Adipose tissue (tissue), 3 donors: ENCODE measurements around the gene SRD5A3. TPM values are rescaled to one million over a fixed set of nuclear protein-coding genes. Genes with fewer than 3 reads are reported as not detected.

ENCODE experiments used
- H3K27ac ChIP-seq: one replicate; pipeline ENCODE4 v1.5.1; 2013; ENCODE audit warnings: low read depth, low read length
- WGBS, 3 donors: extraction: QIAGEN DNeasy Blood & Tissue Kit; methylation state at CpG; one replicate each; pipeline ENCODE4 v1.1.7; 2013; 5-methylcytosine and 5-hydroxymethylcytosine counted together
- polyA plus RNA-seq, 3 donors: library from polyadenylated mRNA; stranded (reverse); fragments of 200-250 nt; gene quantifications; one replicate each; pipeline ENCODE4 v1.2.3, GENCODE V29; 2013
- donor health status: healthy with polysubstance abuse.
- donor health status: Bipolar disorder and iron deficiency.
- donor health status: healthy.

Gene SRD5A3
- polyA plus RNA-seq, result 10 to 100 TPM in 1 of 3 donors, 1 to 10 TPM in 2; 6.9 to 11.2 (median 7.4) TPM

- 0 to 1% (median 0%) methylated on average over 71 to 95 of the region's 95 CpGs for WGBS, 3 donors
- no peak within 1 kb of the TSS for H3K27ac ChIP-seq
Measured at GRCh38 chr4:55345980-55346850, at the start of gene SRD5A3. SRD5A3 (plus strand) TSS chr4:55346242; CDS start chr4:55346337, 95 bp downstream.

- 83 to 95% (median 93%) methylated on average over 9 of the region's 9 CpGs for WGBS, 3 donors
- no peak overlapping the region for H3K27ac ChIP-seq
Measured at GRCh38 chr4:55297346-55297745, 48.7 kb upstream of the SRD5A3 start.

- 30 to 45% (median 36%) methylated on average over 3 of the region's 3 CpGs for WGBS, 3 donors
- H3K27ac ChIP-seq, result no peak overlapping the region
Measured at GRCh38 chr4:55303760-55304165, 42.3 kb upstream of the SRD5A3 start.

GRCh38 chr4:55304303-55304702 is 41.7 kb upstream of the SRD5A3 start:
- WGBS, 3 donors, result 70 to 95% (median 91%) methylated on average over 3 of the region's 3 CpGs
- H3K27ac ChIP-seq, result no peak overlapping the region

- H3K27ac ChIP-seq, result no peak overlapping the region
- WGBS, 3 donors, result 59 to 90% (median 85%) methylated on average over 2 of the region's 2 CpGs
Measured at GRCh38 chr4:55308071-55308470, 38.0 kb upstream of the SRD5A3 start.

- no peak overlapping the region for H3K27ac ChIP-seq
- 60 to 69% (median 64%) methylated on average over 5 of the region's 5 CpGs for WGBS, 3 donors
Measured at GRCh38 chr4:55311792-55312488, 34.1 kb upstream of the SRD5A3 start.

- WGBS, 3 donors, result 95% methylated on average over 1 of the region's 1 CpG
- H3K27ac ChIP-seq, result no peak overlapping the region
Measured at GRCh38 chr4:55312489-55313101, 33.4 kb upstream of the SRD5A3 start.

- 53 to 73% (median 70%) methylated on average over 4 of the region's 4 CpGs for WGBS, 3 donors
- H3K27ac ChIP-seq, result no peak overlapping the region
Measured at GRCh38 chr4:55314141-55314820, 31.8 kb upstream of the SRD5A3 start.

- no peak overlapping the region for H3K27ac ChIP-seq
- 45 to 67% (median 48%) methylated on average over 5 of the region's 5 CpGs for WGBS, 3 donors
Measured at GRCh38 chr4:55318175-55319129, 27.6 kb upstream of the SRD5A3 start.

- H3K27ac ChIP-seq, result no peak overlapping the region
- 24 to 25% (median 25%) methylated on average over 8 of the region's 8 CpGs for WGBS, 3 donors
Measured at GRCh38 chr4:55321707-55322264, 24.3 kb upstream of the SRD5A3 start.

GRCh38 chr4:55323375-55323774 is 22.7 kb upstream of the SRD5A3 start:
- H3K27ac ChIP-seq, result no peak overlapping the region

- H3K27ac ChIP-seq, result no peak overlapping the region
Measured at GRCh38 chr4:55326629-55327028, 19.4 kb upstream of the SRD5A3 start.

GRCh38 chr4:55329012-55329411 is 17.0 kb upstream of the SRD5A3 start:
- no peak overlapping the region for H3K27ac ChIP-seq
- 67 to 92% (median 84%) methylated on average over 2 of the region's 2 CpGs for WGBS, 3 donors

GRCh38 chr4:55330241-55330640 is 15.8 kb upstream of the SRD5A3 start:
- no peak overlapping the region for H3K27ac ChIP-seq
- WGBS, 3 donors, result 31 to 73% (median 40%) methylated on average over 4 of the region's 4 CpGs

- no peak overlapping the region for H3K27ac ChIP-seq
Measured at GRCh38 chr4:55336138-55337034, 9.7 kb upstream of the SRD5A3 start.

GRCh38 chr4:55337944-55338343 is 8.1 kb upstream of the SRD5A3 start:
- H3K27ac ChIP-seq, result no peak overlapping the region

More at GRCh38 chr4:55336138-55337034, 9.7 kb upstream of the SRD5A3 start:
- 73 to 76% (median 73%) methylated on average over 22 of the region's 22 CpGs for WGBS, 3 donors

- 58 to 79% (median 67%) methylated on average over 4 of the region's 4 CpGs for WGBS, 3 donors
- H3K27ac ChIP-seq, result no peak overlapping the region
Measured at GRCh38 chr4:55338486-55338885, 7.6 kb upstream of the SRD5A3 start.
